GM20000 (cell line): ENCODE measurements around the gene PARD3.

Source experiments
- DNase-seq: peaks from one replicate; pipeline ENCODE4 v3.0.0; 2012; ENCODE audit warnings: low spot score
- CTCF ChIP-seq: IDR thresholded peaks from 2 replicates; pipeline ENCODE4 v1.5.1; 2012; ENCODE audit warnings: mild to moderate bottlenecking, control low read depth; ENCODE audit errors: extremely low read depth, missing control alignments

Gene PARD3

GRCh38 chr10:34786464-34786863 is 28.6 kb downstream of the PARD3 start:
- no peak for TF ChIP-seq CTCF
- DNase-seq: no peak

GRCh38 chr10:34781711-34782110 is 33.4 kb downstream of the PARD3 start:
- no peak for DNase-seq
- no peak for TF ChIP-seq CTCF

- TF ChIP-seq CTCF: no peak
- DNase-seq: peak; percentile 52
Observed at GRCh38 chr10:34780818-34781380, 34.2 kb downstream of the PARD3 start.

- no peak for TF ChIP-seq CTCF
- DNase-seq: no peak
Observed at GRCh38 chr10:34778237-34778636, 36.9 kb downstream of the PARD3 start.

- no peak for TF ChIP-seq CTCF
- no peak for DNase-seq
Observed at GRCh38 chr10:34776090-34776690, 38.9 kb downstream of the PARD3 start.

GRCh38 chr10:34775044-34775637 is 40.0 kb downstream of the PARD3 start:
- DNase-seq: no peak
- TF ChIP-seq CTCF: no peak
